H1 (cell line): ENCODE measurements around the gene CNIH3. TPM values are rescaled to one million over a fixed set of nuclear protein-coding genes. Genes with fewer than 3 reads are reported as not detected.

Source experiments
- CTCF ChIA-PET: fragments of 300-600 bp; sonication (Branson Sonifier 250); formaldehyde crosslinking; loops from one replicate; lab custom pipeline; 2021; ENCODE audit not compliant: partially characterized antibody; lab: Charles Lee
- POLR2A ChIA-PET: fragments of 300-600 bp; sonication (Branson Sonifier 250); formaldehyde crosslinking; loops from one replicate; lab custom pipeline; 2021; ENCODE audit warnings: inconsistent platforms; ENCODE audit not compliant: partially characterized antibody; lab: Charles Lee
- DNase-seq, 2 experiments: peaks; one replicate each; pipeline versions ENCODE4 v3.0.0 to v3.0.0-alpha.2; 2010 to 2022; ENCODE audit warnings: low spot score in 2 of 2, low read depth in 1 of 2, mixed read lengths in 1 of 2
- FAIRE-seq: peaks from 2 replicates; lab custom pipeline; 2011; peaks lifted over from hg19 to GRCh38; lab: Jason Lieb, UNC
- H2AFZ ChIP-seq: 2 replicates; pipeline ENCODE4 v1.8.1; 2012; ENCODE audit warnings: low read length, inconsistent platforms
- H2AK5ac ChIP-seq: 2 replicates; pipeline ENCODE4 v1.6.1; 2013; ENCODE audit warnings: low read depth, low read length
- H2BK120ac ChIP-seq: replicated peaks from 2 replicates; pipeline ENCODE3; 2013; ENCODE audit warnings: low read depth, low read length, inconsistent platforms
- H2BK12ac ChIP-seq: 2 replicates; pipeline ENCODE4 v1.6.1; 2013; ENCODE audit warnings: low read depth, low read length
- H2BK15ac ChIP-seq: 2 replicates; pipeline ENCODE4 v1.6.1; 2013; ENCODE audit warnings: low read length
- H2BK20ac ChIP-seq: 2 replicates; pipeline ENCODE4 v1.6.1; 2013; ENCODE audit warnings: low read length
- H2BK5ac ChIP-seq: 2 replicates; pipeline ENCODE4 v1.6.1; 2013; ENCODE audit warnings: low read depth, low read length
- H3K14ac ChIP-seq: 2 replicates; pipeline ENCODE4 v1.6.1; 2013; ENCODE audit warnings: inconsistent platforms; ENCODE audit not compliant: insufficient read length
- H3K18ac ChIP-seq: 2 replicates; pipeline ENCODE4 v1.6.1; 2013; ENCODE audit warnings: low read length; ENCODE audit errors: extremely low read depth
- H3K23ac ChIP-seq: 2 replicates; pipeline ENCODE4 v1.6.1; 2013; ENCODE audit warnings: inconsistent platforms; ENCODE audit not compliant: insufficient read length
- H3K23me2 ChIP-seq: 2 replicates; pipeline ENCODE4 v1.6.1; 2013; ENCODE audit warnings: low read depth, low read length
- H3K27ac ChIP-seq: 2 replicates; pipeline ENCODE4 v1.6.1; 2011; ENCODE audit warnings: low read depth, low read length, inconsistent platforms
- H3K27me3 ChIP-seq, 4 experiments: replicated peaks in 1 of 4; 1 replicate in 1 of 4; 2 replicates in 3 of 4; pipeline versions ENCODE4 v1.6.1 to v1.8.1; 2011 to 2013; ENCODE audit warnings: low read length in 3 of 4, mild to moderate bottlenecking in 3 of 4, inconsistent platforms in 2 of 4, mixed read lengths in 2 of 4, moderate library complexity in 1 of 4; ENCODE audit not compliant: control insufficient read depth in 3 of 4, insufficient read depth in 3 of 4; ENCODE audit errors: extremely low read depth in 1 of 4
- H3K36me3 ChIP-seq, 4 experiments: 2 replicates each; pipeline versions ENCODE4 v1.6.1 to v1.8.1; 2011 to 2013; ENCODE audit warnings: mild to moderate bottlenecking in 4 of 4, low read length in 3 of 4, moderate library complexity in 2 of 4, control low read depth in 1 of 4, inconsistent platforms in 1 of 4; ENCODE audit not compliant: insufficient read depth in 4 of 4, control insufficient read depth in 2 of 4
- H3K4ac ChIP-seq: replicated peaks from 2 replicates; pipeline ENCODE3; 2013; ENCODE audit warnings: low read length, low read depth, mixed read lengths, inconsistent platforms; ENCODE audit not compliant: insufficient read length
- H3K4me1 ChIP-seq, 4 experiments: replicated peaks in 1 of 4; 1 replicate in 1 of 4; 2 replicates in 3 of 4; pipeline versions ENCODE4 v1.6.1 to v1.8.1; 2011 to 2013; ENCODE audit warnings: low read length in 3 of 4, inconsistent platforms in 2 of 4, mixed read lengths in 1 of 4; ENCODE audit not compliant: insufficient read depth in 4 of 4, control insufficient read depth in 3 of 4
- H3K4me2 ChIP-seq, 2 experiments: 2 replicates each; pipeline versions ENCODE4 v1.6.1 to v1.8.1; 2011 to 2013; ENCODE audit warnings: low read depth in 2 of 2, low read length in 2 of 2, control low read depth in 1 of 2, inconsistent platforms in 1 of 2, mild to moderate bottlenecking in 1 of 2; ENCODE audit not compliant: insufficient read depth in 1 of 2
- H3K4me3 ChIP-seq, 4 experiments: fragments of 200-600, 300-600 bp in 1 of 4; sonication (generic), shearing (Covaris generic), sonication (Bioruptor Twin) in 1 of 4; 2 replicates each; pipeline versions ENCODE4 v1.5.1 to v1.8.1; 2011 to 2016; ENCODE audit warnings: low read length in 4 of 4, low read depth in 3 of 4, control low read depth in 2 of 4, inconsistent platforms in 2 of 4, mild to moderate bottlenecking in 2 of 4, mixed read lengths in 1 of 4, moderate library complexity in 1 of 4; ENCODE audit not compliant: insufficient read depth in 2 of 4; ENCODE audit errors: extremely low read depth in 1 of 4
- H3K56ac ChIP-seq: replicated peaks from 2 replicates; pipeline ENCODE3; 2013; ENCODE audit warnings: low read depth, mild to moderate bottlenecking, mixed read lengths, low read length, inconsistent platforms; ENCODE audit not compliant: insufficient read length
- H3K79me1 ChIP-seq: 2 replicates; pipeline ENCODE4 v1.6.1; 2013; ENCODE audit warnings: low read depth, low read length, control low read depth
- H3K79me2 ChIP-seq, 2 experiments: 2 replicates each; pipeline versions ENCODE4 v1.6.1 to v1.8.1; 2012 to 2013; ENCODE audit warnings: low read length in 2 of 2, mild to moderate bottlenecking in 2 of 2, inconsistent platforms in 1 of 2; ENCODE audit not compliant: insufficient read depth in 2 of 2, control insufficient read depth in 1 of 2
- H3K9ac ChIP-seq, 4 experiments: replicated peaks in 1 of 4; 1 replicate in 1 of 4; 2 replicates in 3 of 4; pipeline versions ENCODE4 v1.6.1 to v1.8.1; 2011 to 2013; ENCODE audit warnings: low read depth in 3 of 4, low read length in 3 of 4, control low read depth in 2 of 4, mild to moderate bottlenecking in 2 of 4, moderate library complexity in 2 of 4, inconsistent platforms in 1 of 4; ENCODE audit errors: extremely low read depth in 1 of 4
- H3K9me3 ChIP-seq, 2 experiments: 2 replicates each; pipeline versions ENCODE4 v1.6.1 to v1.8.1; 2012 to 2013; ENCODE audit warnings: mild to moderate bottlenecking in 2 of 2, moderate library complexity in 2 of 2, control low read depth in 1 of 2, inconsistent platforms in 1 of 2, low read depth in 1 of 2, low read length in 1 of 2, mixed read lengths in 1 of 2; ENCODE audit not compliant: insufficient read depth in 2 of 2
- H4K20me1 ChIP-seq, 2 experiments: replicated peaks in 1 of 2; 2 replicates each; pipeline versions ENCODE3 to v1.8.1; 2011 to 2013; ENCODE audit warnings: inconsistent platforms in 2 of 2, low read length in 2 of 2, mild to moderate bottlenecking in 1 of 2; ENCODE audit not compliant: insufficient read depth in 2 of 2, control insufficient read depth in 1 of 2
- H4K5ac ChIP-seq: 2 replicates; pipeline ENCODE4 v1.6.1; 2013; ENCODE audit warnings: low read length, low read depth, mixed read lengths, inconsistent platforms; ENCODE audit not compliant: insufficient read length
- H4K8ac ChIP-seq: 2 replicates; pipeline ENCODE4 v1.8.0; 2013; ENCODE audit warnings: mild to moderate bottlenecking, moderate library complexity, low read length, inconsistent platforms; ENCODE audit not compliant: insufficient read depth; ENCODE audit errors: extremely low read depth
- H4K91ac ChIP-seq: replicated peaks from 2 replicates; pipeline ENCODE3; 2013; ENCODE audit warnings: low read length, mixed read lengths, inconsistent platforms; ENCODE audit not compliant: insufficient read length
- BRCA1 ChIP-seq: IDR thresholded peaks from 2 replicates; pipeline ENCODE4 v1.6.1; 2012; ENCODE audit warnings: low read depth, low read length, improper control_type of control experiment
- CHD2 ChIP-seq: IDR thresholded peaks from 2 replicates; pipeline ENCODE4 v1.6.1; 2012; ENCODE audit warnings: low read length, improper control_type of control experiment
- FOSL1 ChIP-seq: IDR thresholded peaks from 2 replicates; pipeline ENCODE4 v1.6.1; 2011; ENCODE audit warnings: mild to moderate bottlenecking, low read depth, low read length, moderate library complexity; ENCODE audit not compliant: insufficient read depth
- JUND ChIP-seq: IDR thresholded peaks from 2 replicates; pipeline ENCODE4 v1.6.1; 2011; ENCODE audit warnings: mild to moderate bottlenecking, improper control_type of control experiment, low read length
- KDM5A ChIP-seq: fragments of 200-600 bp; IDR thresholded peaks from 2 replicates; pipeline ENCODE4 v1.7.1; 2012; ENCODE audit warnings: mild to moderate bottlenecking, low read length, inconsistent platforms, mixed read lengths
- MAFK ChIP-seq: IDR thresholded peaks from 2 replicates; pipeline ENCODE4 v1.6.1; 2012; ENCODE audit warnings: low read depth, mild to moderate bottlenecking, improper control_type of control experiment, low read length
- SIRT6 ChIP-seq: IDR thresholded peaks from one replicate; pipeline ENCODE4 v1.7.1; 2012; ENCODE audit warnings: low read length, inconsistent platforms
- SP1 ChIP-seq: IDR thresholded peaks from 2 replicates; pipeline ENCODE4 v1.6.1; 2011; ENCODE audit warnings: low read depth, low read length
- TAF1 ChIP-seq: IDR thresholded peaks from 2 replicates; pipeline ENCODE4 v1.6.1; 2011; ENCODE audit warnings: mild to moderate bottlenecking, low read depth, low read length
- YY1 ChIP-seq: IDR thresholded peaks from 2 replicates; pipeline ENCODE4 v1.6.1; 2011; ENCODE audit warnings: low read depth, mild to moderate bottlenecking, low read length
- WGBS, 2 experiments: shearing (Covaris generic) in 1 of 2; methylation state at CpG; one replicate each; pipeline versions ENCODE4 v1.1.6 to v1.1.7; 2013 to 2015; ENCODE audit warnings: low lambda C conversion rate in 2 of 2, mixed read lengths in 2 of 2, inconsistent platforms in 1 of 2, low coverage in 1 of 2, missing lambda C conversion rate in 1 of 2; ENCODE audit not compliant: insufficient replicate concordance in 2 of 2, insufficient coverage in 1 of 2, insufficient read length in 1 of 2; ENCODE audit errors: extremely low coverage in 1 of 2, missing lambda C conversion rate in 1 of 2; 5-methylcytosine and 5-hydroxymethylcytosine counted together
- polyA plus RNA-seq, 7 experiments: library from polyadenylated mRNA; depleted of rRNA in 3 of 7; stranded (reverse) in 5 of 7; unstranded in 2 of 7; fragments of >200 nt in 5 of 7; fragments of 200-250 nt in 2 of 7; gene quantifications; 1 replicate in 5 of 7; 2 replicates in 1 of 7; 4 replicates in 1 of 7; pipeline versions ENCODE4 v1.2.1 to v1.2.3, GENCODE V29; 2011 to 2013; ENCODE audit warnings: missing spikeins in 2 of 7, mixed read lengths in 2 of 7
- total RNA-seq: library from RNA; stranded (reverse); fragmentation: NEBNext Ultra II Directional; extraction: Animal tissue kit (Norgen Biotek cat#: 25700); gene quantifications from 2 replicates; pipeline ENCODE4 v1.2.1, GENCODE V29; 2021
- TF ChIP-seq, protein P1 (sequence below): IDR thresholded peaks from 2 replicates; pipeline ENCODE4 v1.6.1; 2011; ENCODE audit warnings: low read length, improper control_type of control experiment
- TF ChIP-seq, protein P2 (sequence below): IDR thresholded peaks from 2 replicates; pipeline ENCODE4 v1.6.1; 2011; ENCODE audit warnings: low read depth, mild to moderate bottlenecking, low read length; ENCODE audit not compliant: insufficient read depth
- TF ChIP-seq, protein P3 (sequence below): IDR thresholded peaks from 2 replicates; pipeline ENCODE4 v1.6.1; 2012; ENCODE audit warnings: inconsistent platforms

The CNIH3 gene
- total and polyA plus RNA-seq, 2 of the 8 experiments (the other 6 are each of a cell fraction or from before 2014, with no cell fraction given): 3.7 to 5.6 TPM

DNA sequence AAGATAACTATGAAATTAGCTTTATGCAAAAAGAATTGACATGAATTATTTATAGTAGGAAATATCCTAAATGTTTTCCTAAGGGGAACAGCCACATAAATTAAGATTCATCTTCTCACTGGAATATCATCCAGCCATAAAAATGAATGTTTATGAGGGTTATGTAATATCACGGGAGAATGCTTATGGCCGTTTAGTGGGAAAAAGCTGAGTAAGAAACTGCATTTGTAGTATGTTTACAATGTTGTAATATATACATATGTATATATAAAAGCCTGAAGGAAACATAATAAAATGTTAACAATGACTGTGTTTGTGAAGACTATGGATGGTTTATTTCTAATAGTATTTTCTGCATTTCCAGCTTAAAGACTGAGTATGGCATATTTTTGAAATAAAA, 161.1 kb downstream of the CNIH3 start:
- Histone ChIP-seq H3K56ac (no peak overlapping the region), H3K14ac (no peak overlapping the region), H3K4ac (no peak overlapping the region), H3K23ac (no peak overlapping the region), H3K4me3 (no peak overlapping the region), H3K18ac (no peak overlapping the region), H2BK12ac (no peak overlapping the region), H3K4me2 (no peak overlapping the region), H3K27ac (no peak overlapping the region), H3K23me2 (no peaks in the 10 kb centered on the region), H4K20me1 (no peaks in the 10 kb centered on the region), H2AK5ac (no peak overlapping the region), H4K5ac (no peak overlapping the region), H3K36me3 (no peaks in the 10 kb centered on the region), H2BK120ac (no peak overlapping the region), H3K9ac (no peak overlapping the region), H4K8ac (no peak overlapping the region), H3K79me1 (no peaks in the 10 kb centered on the region), H3K9me3 (no peaks in the 10 kb centered on the region), H3K27me3 (peaks cover 0 to 2% (median under 1%) of the 10 kb centered on the region in 4 experiments; a peak in 3 of 7 replicates), H2BK15ac (no peak overlapping the region), H4K91ac (no peak overlapping the region), H2AFZ (no peak overlapping the region), H2BK20ac (no peak overlapping the region), H3K4me1 (peaks cover 0 to 15% (median 10%) of the 10 kb centered on the region in 4 experiments; a peak in 5 of 7 replicates), H3K79me2 (no peaks in the 10 kb centered on the region), H2BK5ac (no peak overlapping the region)
- 96% methylated on average over 2 of the region's 2 CpGs; no CpG with 5 or more reads in 1 of the 2 experiments for WGBS, 2 experiments
- CTCF ChIA-PET: interaction anchor here (0.9 to 4.3 kb wide), 5 partner anchors 9 to 133 kb away, joined by 3 to 33 read pairs (median 4); no protein-coding TSS in a partner anchor
- FAIRE-seq (no peak), DNase-seq (no peak)
- POLR2A ChIA-PET: no interaction called here
- no peak for TF ChIP-seq MAFK
- no peak for TF ChIP-seq SIRT6
- no peak for TF ChIP-seq JUND
- TF ChIP-seq BRCA1: no peak
- TF ChIP-seq, protein P1, sequence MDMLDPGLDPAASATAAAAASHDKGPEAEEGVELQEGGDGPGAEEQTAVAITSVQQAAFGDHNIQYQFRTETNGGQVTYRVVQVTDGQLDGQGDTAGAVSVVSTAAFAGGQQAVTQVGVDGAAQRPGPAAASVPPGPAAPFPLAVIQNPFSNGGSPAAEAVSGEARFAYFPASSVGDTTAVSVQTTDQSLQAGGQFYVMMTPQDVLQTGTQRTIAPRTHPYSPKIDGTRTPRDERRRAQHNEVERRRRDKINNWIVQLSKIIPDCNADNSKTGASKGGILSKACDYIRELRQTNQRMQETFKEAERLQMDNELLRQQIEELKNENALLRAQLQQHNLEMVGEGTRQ: no peak
- TF ChIP-seq KDM5A: no peak
- TF ChIP-seq, protein P2, sequence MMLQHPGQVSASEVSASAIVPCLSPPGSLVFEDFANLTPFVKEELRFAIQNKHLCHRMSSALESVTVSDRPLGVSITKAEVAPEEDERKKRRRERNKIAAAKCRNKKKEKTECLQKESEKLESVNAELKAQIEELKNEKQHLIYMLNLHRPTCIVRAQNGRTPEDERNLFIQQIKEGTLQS: no peak
- TF ChIP-seq SP1: no peak
- no peak for TF ChIP-seq FOSL1
- TF ChIP-seq, protein P3, sequence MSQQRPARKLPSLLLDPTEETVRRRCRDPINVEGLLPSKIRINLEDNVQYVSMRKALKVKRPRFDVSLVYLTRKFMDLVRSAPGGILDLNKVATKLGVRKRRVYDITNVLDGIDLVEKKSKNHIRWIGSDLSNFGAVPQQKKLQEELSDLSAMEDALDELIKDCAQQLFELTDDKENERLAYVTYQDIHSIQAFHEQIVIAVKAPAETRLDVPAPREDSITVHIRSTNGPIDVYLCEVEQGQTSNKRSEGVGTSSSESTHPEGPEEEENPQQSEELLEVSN: no peak
- no peak for TF ChIP-seq CHD2
- no peak for TF ChIP-seq TAF1
- no peak for TF ChIP-seq YY1
